A549 (cell line): ENCODE data around the gene NCOA1.

ENCODE experiments used
- CHD2 ChIP-seq: fragments of 150-350 bp; IDR thresholded peaks from 2 replicates; pipeline ENCODE4 v1.6.1; 2014; ENCODE audit warnings: low read length; ENCODE audit not compliant: partially characterized antibody
- CTCF ChIP-seq: fragments of >200 bp; sonication (Bioruptor Twin); formaldehyde crosslinking; IDR thresholded peaks from 3 replicates; pipeline ENCODE4 v1.5.1; 2016
- JUNB ChIP-seq: fragments of >200 bp; sonication (Bioruptor Twin); formaldehyde crosslinking; IDR thresholded peaks from 2 replicates; pipeline ENCODE4 v1.6.1; 2016
- PHF8 ChIP-seq: fragments of 200-600 bp; sonication (generic); IDR thresholded peaks from 2 replicates; pipeline ENCODE4 v1.6.1; 2016; ENCODE audit warnings: low read depth, mild to moderate bottlenecking, antibody characterized with exemption, moderate library complexity, borderline replicate concordance
- POLR2A ChIP-seq: IDR thresholded peaks from 2 replicates; pipeline ENCODE4 v1.6.1; 2012; ENCODE audit warnings: mild to moderate bottlenecking, low read length
- POLR2AphosphoS2 ChIP-seq: conservative IDR thresholded peaks from 2 replicates; pipeline ENCODE4 v1.6.1; 2012; ENCODE audit warnings: low read length, improper control_type of control experiment, inconsistent platforms
- RAD21 ChIP-seq, 2 experiments: fragments of >200 bp in 1 of 2; sonication (Bioruptor Twin) in 1 of 2; formaldehyde crosslinking in 1 of 2; IDR thresholded peaks in 1 of 2; conservative IDR thresholded peaks in 1 of 2; 2 replicates in 1 of 2; 3 replicates in 1 of 2; pipeline ENCODE4 v1.6.1; 2012 to 2018; ENCODE audit warnings: inconsistent platforms in 1 of 2

- TF ChIP-seq POLR2A (no peak), CHD2 (no peak), CTCF (no peak), JUNB (no peak), PHF8 (no peak), POLR2AphosphoS2 (no peak), RAD21 (conservative IDR thresholded peaks at IDR 0.05 in 1 of 2, IDR thresholded peaks at IDR 0.05 in 1 of 2) (no peak)
These were observed 39.7 kb downstream of the NCOA1 start for GRCh38 chr2:24530796-24531195.
